Vagina (tissue), 2 donors: Measurements from ENCODE around the gene HAUS7. TPM values are rescaled to one million over a fixed set of nuclear protein-coding genes. Genes with fewer than 3 reads are reported as not detected.
A peak's percentile ranks its signal among the peaks of the same experiment; 100 is the strongest.

ENCODE experiments used
- DNase-seq, 2 donors: peaks; one replicate each; pipeline ENCODE4 v3.0.0-alpha.2; 2017; ENCODE audit errors: extremely low spot score in 2 of 2
- H3K27ac ChIP-seq: fragments of 200-600 bp; sonication (generic); one replicate; pipeline ENCODE4 v1.5.1; 2019
- H3K27me3 ChIP-seq: fragments of 200-600 bp; sonication (generic); one replicate; pipeline ENCODE4 v1.5.1; 2019
- H3K36me3 ChIP-seq, 2 donors: fragments of 200-600 bp; sonication (generic); one replicate each; pipeline ENCODE4 v1.5.1; 2017 to 2019
- H3K4me1 ChIP-seq: fragments of 200-600 bp; sonication (generic); one replicate; pipeline ENCODE4 v1.5.1; 2019
- H3K4me3 ChIP-seq, 2 donors: fragments of 200-600 bp; sonication (generic); 1 replicate in 1 of 2; 2 replicates in 1 of 2; pipeline ENCODE4 v1.5.1; 2016 to 2019
- H3K9me3 ChIP-seq: fragments of 200-600 bp; sonication (generic); one replicate; pipeline ENCODE4 v1.5.1; 2019
- CTCF ChIP-seq, 3 experiments: fragments of 450-650 bp in 2 of 3; fragments of 200-600 bp in 1 of 3; sonication (generic) in 1 of 3; IDR thresholded peaks; one replicate each; pipeline ENCODE4 v1.5.1; 2017 to 2019; ENCODE audit warnings: antibody characterized with exemption in 3 of 3, mild to moderate bottlenecking in 2 of 3, moderate library complexity in 2 of 3
- POLR2A ChIP-seq, 2 donors: fragments of 450-650 bp; IDR thresholded peaks; one replicate each; pipeline ENCODE4 v1.6.1; 2017; ENCODE audit warnings: antibody characterized with exemption in 2 of 2, mild to moderate bottlenecking in 2 of 2, moderate library complexity in 2 of 2
- POLR2AphosphoS5 ChIP-seq, 2 donors: sonication (generic); formaldehyde crosslinking; IDR thresholded peaks; one replicate each; pipeline ENCODE4 v1.9.0; 2017; ENCODE audit warnings: antibody characterized with exemption in 2 of 2, mild to moderate bottlenecking in 2 of 2, low read depth in 1 of 2; ENCODE audit not compliant: insufficient read depth in 1 of 2
- intact Hi-C: fragments of 100-400 bp; cut with DNase I; formaldehyde crosslinking; loops from one replicate; pipeline ENCODE4 v1.15.1; 2023
- total RNA-seq: library from RNA; depleted of rRNA; stranded (reverse); fragments of >200 nt; gene quantifications from one replicate; pipeline ENCODE4 v1.2.3, GENCODE V29; 2016

Gene HAUS7
- total RNA-seq, 1 donor from 2014 or later = 17.7 TPM

DNA sequence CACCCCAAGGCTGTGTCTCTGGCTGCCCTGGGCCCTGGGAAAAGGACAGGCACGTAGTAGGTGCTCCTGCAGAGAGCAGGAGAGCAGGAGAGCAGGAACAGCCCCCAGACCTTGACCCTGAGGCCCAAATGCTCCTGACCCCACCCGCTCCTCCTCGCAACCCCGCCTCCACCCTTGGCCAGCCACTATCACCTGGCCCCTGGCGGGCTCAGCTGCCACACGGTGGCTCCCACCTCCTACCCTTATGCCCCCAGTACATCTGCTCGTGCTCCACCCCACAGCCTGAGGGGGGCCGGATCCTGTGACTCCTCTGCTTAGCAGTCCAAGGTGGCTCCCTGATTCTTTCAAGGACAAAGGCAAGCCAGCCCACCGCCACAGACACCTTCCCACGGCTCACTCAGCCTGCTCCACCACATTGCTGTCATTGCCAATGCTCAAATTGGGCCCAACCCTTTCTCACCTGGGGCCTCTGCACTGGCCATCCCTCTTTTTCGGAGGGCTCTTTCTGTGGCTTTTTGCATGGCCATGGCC lies 5.4 kb upstream of the HAUS7 start:
- Histone ChIP-seq H3K27me3 (no peaks in the 10 kb centered on the region), H3K9me3 (no peaks in the 10 kb centered on the region), H3K36me3 (no peaks in the 10 kb centered on the region), H3K4me3 (no peak overlapping the region), H3K4me1 (peaks cover 30% of the 10 kb centered on the region), H3K27ac (peak overlapping the region; percentile 72)
- intact Hi-C loops = no loop called here
- TF ChIP-seq POLR2AphosphoS5 (IDR thresholded peaks at IDR 0.05; ENCODE audit: insufficient read depth in 1 of 2, low read depth in 1 of 2) (no peak), POLR2A (IDR thresholded peaks at IDR 0.05) (no peak), CTCF (IDR thresholded peaks at IDR 0.05) (no peak)
- no peak for DNase-seq

GRCh38 chrX:153475271-153475670 lies 4.9 kb upstream of the HAUS7 start:
- no peaks in the 10 kb centered on the region for H3K36me3 ChIP-seq
- peaks cover 25% of the 10 kb centered on the region for H3K4me1 ChIP-seq
- no peak for DNase-seq
- H3K9me3 ChIP-seq = no peaks in the 10 kb centered on the region
- intact Hi-C loops = no loop called here
- H3K27me3 ChIP-seq = no peaks in the 10 kb centered on the region
- H3K4me3 ChIP-seq = peak overlapping the region; percentile 4 to 26
- peak overlapping the region; percentile 72 for H3K27ac ChIP-seq
- TF ChIP-seq POLR2AphosphoS5 (IDR thresholded peaks at IDR 0.05; ENCODE audit: insufficient read depth in 1 of 2, low read depth in 1 of 2) = no peak
- no peak for TF ChIP-seq POLR2A (IDR thresholded peaks at IDR 0.05)
- TF ChIP-seq CTCF (IDR thresholded peaks at IDR 0.05) = no peak

DNA sequence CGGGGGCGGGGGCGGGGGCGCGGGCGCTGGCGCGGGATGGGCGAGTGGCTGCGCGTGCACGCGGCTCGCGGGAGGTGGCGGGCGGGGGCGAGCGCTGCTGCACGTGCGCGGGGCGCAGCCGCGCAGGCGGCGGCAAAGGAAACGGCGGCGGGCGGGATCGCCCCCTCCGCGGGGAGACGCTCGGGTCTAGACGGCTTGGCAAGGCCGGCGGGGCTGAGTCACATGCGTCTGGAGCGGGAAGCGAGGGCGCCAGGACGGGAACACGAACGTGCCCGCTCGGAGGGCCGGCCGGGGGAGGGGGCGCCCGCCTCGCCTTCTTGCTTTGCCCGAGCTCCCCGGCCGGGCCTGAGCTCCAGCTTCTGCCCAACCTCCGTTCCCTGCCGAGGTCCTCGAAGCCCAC lies 4.3 kb upstream of the HAUS7 start:
- H3K27ac ChIP-seq = peak overlapping the region; percentile 72

DNA sequence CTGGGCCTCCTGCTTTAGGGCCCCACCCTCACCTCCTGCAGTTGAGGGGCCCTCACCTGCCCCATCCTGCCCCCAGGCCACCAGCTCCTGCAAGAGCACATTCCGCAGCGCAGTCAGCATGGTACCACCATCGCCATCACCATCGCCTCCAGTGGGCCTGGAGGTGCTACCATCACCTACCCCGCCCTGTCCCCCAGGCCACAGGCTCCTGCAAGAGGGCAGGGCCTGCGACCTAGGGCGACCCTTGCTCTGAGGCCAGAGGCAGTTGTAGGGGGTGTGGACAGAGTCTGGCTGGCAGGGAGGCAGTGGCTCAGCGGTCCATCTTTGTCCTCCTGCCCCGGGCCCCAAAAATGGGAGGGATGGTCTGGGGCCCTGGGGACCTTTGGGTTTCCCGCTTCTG lies 3.9 kb upstream of the HAUS7 start:
- Histone ChIP-seq H3K36me3 (no peaks in the 10 kb centered on the region), H3K27me3 (no peaks in the 10 kb centered on the region), H3K4me3 (peak overlapping the region in 1 of 2 donors; percentile 4), H3K27ac (peak overlapping the region; percentile 53), H3K9me3 (no peaks in the 10 kb centered on the region), H3K4me1 (peaks cover 31% of the 10 kb centered on the region)
- intact Hi-C loops = loop anchor here (5.0 kb wide), 1 partner anchor 33 kb away; no protein-coding TSS in a partner anchor
- DNase-seq = no peak
- TF ChIP-seq POLR2AphosphoS5 (IDR thresholded peaks at IDR 0.05; ENCODE audit: insufficient read depth in 1 of 2, low read depth in 1 of 2) (no peak), CTCF (IDR thresholded peaks at IDR 0.05) (no peak), POLR2A (IDR thresholded peaks at IDR 0.05) (no peak)

More for the DNA sequence above, 4.3 kb upstream of the HAUS7 start:
- Histone ChIP-seq H3K27me3 (no peaks in the 10 kb centered on the region), H3K9me3 (no peaks in the 10 kb centered on the region), H3K4me3 (peak overlapping the region; percentile 4 to 26), H3K4me1 (peaks cover 26% of the 10 kb centered on the region), H3K36me3 (no peaks in the 10 kb centered on the region)
- no peak for TF ChIP-seq CTCF (IDR thresholded peaks at IDR 0.05)
- DNase-seq = no peak
- intact Hi-C loops = loop anchor here (5.0 kb wide), 1 partner anchor 33 kb away; no protein-coding TSS in a partner anchor

- TF ChIP-seq POLR2A (IDR thresholded peaks at IDR 0.05) (no peak), CTCF (IDR thresholded peaks at IDR 0.05) (no peak), POLR2AphosphoS5 (IDR thresholded peaks at IDR 0.05; ENCODE audit: insufficient read depth in 1 of 2, low read depth in 1 of 2) (no peak)
- Histone ChIP-seq H3K27ac (no peak overlapping the region), H3K4me1 (peaks cover 36% of the 10 kb centered on the region), H3K36me3 (no peaks in the 10 kb centered on the region), H3K27me3 (no peaks in the 10 kb centered on the region), H3K4me3 (no peak overlapping the region), H3K9me3 (no peaks in the 10 kb centered on the region)
- no peak for DNase-seq
- intact Hi-C loops = loop anchor here (5.0 kb wide), 1 partner anchor 34 kb away; no protein-coding TSS in a partner anchor
Observed at GRCh38 chrX:153473126-153473525, 2.8 kb upstream of the HAUS7 start.
